Stimulated activated CD4-positive, alpha-beta T cell treated with anti-CD3 and anti-CD28 coated beads, Interleukin-15, amount 100 ng/mL, for 48 hours (primary cell): ENCODE measurements around the gene RPS6KA5.
"Not testable (repeated sequence)": the region's sequence is repeated elsewhere in the genome, so short reads cannot be mapped to it uniquely, and the experiment has no call there.

ENCODE experiments used
- DNase-seq, 2 donors: peaks; one replicate each; pipeline ENCODE4 v3.0.0-alpha.2; 2020; ENCODE audit warnings: low read depth in 2 of 2

RPS6KA5 gene

GRCh38 chr14:91027561-91027960 lies 32.9 kb downstream of the RPS6KA5 start:
- no peak for DNase-seq

- DNase-seq, result not testable (repeated sequence)
Observed at GRCh38 chr14:91022622-91023028, 37.8 kb downstream of the RPS6KA5 start.

- no peak for DNase-seq
Observed at GRCh38 chr14:91021991-91022621, 38.3 kb downstream of the RPS6KA5 start.

GRCh38 chr14:91021115-91021514 lies 39.3 kb downstream of the RPS6KA5 start:
- no peak for DNase-seq

- no peak for DNase-seq
Observed at GRCh38 chr14:91019673-91020072, 40.8 kb downstream of the RPS6KA5 start.

- no peak for DNase-seq
Observed at GRCh38 chr14:91018481-91018880, 42.0 kb downstream of the RPS6KA5 start.

- no peak for DNase-seq
Observed at GRCh38 chr14:91016800-91017410, 43.5 kb downstream of the RPS6KA5 start.

- DNase-seq, result no peak
Observed at GRCh38 chr14:91015435-91015834, 45.0 kb downstream of the RPS6KA5 start.

GRCh38 chr14:91012045-91012444 lies 48.4 kb downstream of the RPS6KA5 start:
- no peak for DNase-seq

- DNase-seq, result no peak
Observed at GRCh38 chr14:91010153-91010533, 50.3 kb downstream of the RPS6KA5 start.

GRCh38 chr14:91009501-91010152 lies 50.8 kb downstream of the RPS6KA5 start:
- DNase-seq, result no peak

- no peak for DNase-seq
Observed at GRCh38 chr14:91008759-91009409, 51.6 kb downstream of the RPS6KA5 start.

GRCh38 chr14:91005716-91006115 lies 54.7 kb downstream of the RPS6KA5 start:
- no peak for DNase-seq

- DNase-seq, result no peak
Observed at GRCh38 chr14:91004987-91005386, 55.5 kb downstream of the RPS6KA5 start.

GRCh38 chr14:90999299-90999698 lies 61.1 kb downstream of the RPS6KA5 start:
- DNase-seq, result no peak

- DNase-seq, result no peak
Observed at GRCh38 chr14:90996967-90997366, 63.5 kb downstream of the RPS6KA5 start.

GRCh38 chr14:90995785-90996184 lies 64.7 kb downstream of the RPS6KA5 start:
- DNase-seq, result no peak

- no peak for DNase-seq
Observed at GRCh38 chr14:90993792-90994191, 66.6 kb downstream of the RPS6KA5 start.

- DNase-seq, result no peak
Observed at GRCh38 chr14:90991690-90992443, 68.6 kb downstream of the RPS6KA5 start.

GRCh38 chr14:90990141-90990540 lies 70.3 kb downstream of the RPS6KA5 start:
- DNase-seq, result no peak

GRCh38 chr14:90987140-90987539 lies 73.3 kb downstream of the RPS6KA5 start:
- no peak for DNase-seq

- no peak for DNase-seq
Observed at GRCh38 chr14:90986510-90986909, 73.9 kb downstream of the RPS6KA5 start.
